HEK293T (cell line): ENCODE results near the gene EVA1B.

Experiments used
- CTCF ChIA-PET: fragments of 350-600 bp; formaldehyde crosslinking; extraction: SDS; loops from one replicate; lab custom pipeline; 2021; ENCODE audit warnings: antibody characterized with exemption, inconsistent platforms; lab: Yijun Ruan, JAX
- POLR2A ChIA-PET: fragments of 350-600 bp; formaldehyde crosslinking; extraction: SDS; loops from one replicate; lab custom pipeline; 2020; ENCODE audit warnings: antibody characterized with exemption, inconsistent platforms; lab: Yijun Ruan, JAX
- DNase-seq: peaks from one replicate; pipeline ENCODE4 v3.0.0; 2012; ENCODE audit warnings: mixed read lengths; ENCODE audit errors: extremely low spot score
- ARNT ChIP-seq: fragments of 450-650 bp; IDR thresholded peaks from 2 replicates; pipeline ENCODE4 v1.6.1; 2017; ENCODE audit warnings: mild to moderate bottlenecking
- BHLHE40 ChIP-seq: fragments of 450-650 bp; IDR thresholded peaks from 2 replicates; pipeline ENCODE4 v1.6.1; 2016; ENCODE audit warnings: mild to moderate bottlenecking, moderate library complexity, borderline replicate concordance
- CTBP1 ChIP-seq: fragments of 450-650 bp; IDR thresholded peaks from 2 replicates; pipeline ENCODE4 v1.6.1; 2016; ENCODE audit warnings: borderline replicate concordance
- ELF4 ChIP-seq: fragments of 450-650 bp; IDR thresholded peaks from 2 replicates; pipeline ENCODE4 v1.6.1; 2017; ENCODE audit warnings: antibody characterized with exemption
- FOXA1 ChIP-seq: fragments of 450-650 bp; IDR thresholded peaks from 2 replicates; pipeline ENCODE4 v1.6.1; 2016; ENCODE audit warnings: mild to moderate bottlenecking
- FOXK2 ChIP-seq: fragments of 450-650 bp; IDR thresholded peaks from 2 replicates; pipeline ENCODE4 v1.6.1; 2016; ENCODE audit warnings: mild to moderate bottlenecking
- FOXM1 ChIP-seq: fragments of 450-650 bp; IDR thresholded peaks from 2 replicates; pipeline ENCODE4 v1.6.1; 2017; ENCODE audit warnings: mild to moderate bottlenecking, borderline replicate concordance
- HDGF ChIP-seq: fragments of 450-650 bp; IDR thresholded peaks from 2 replicates; pipeline ENCODE4 v1.6.1; 2017; ENCODE audit warnings: antibody characterized with exemption, borderline replicate concordance
- L3MBTL2 ChIP-seq: fragments of 450-650 bp; conservative IDR thresholded peaks from 2 replicates; pipeline ENCODE4 v1.6.1; 2016; ENCODE audit warnings: mild to moderate bottlenecking
- LEF1 ChIP-seq: fragments of 450-650 bp; IDR thresholded peaks from 2 replicates; pipeline ENCODE4 v1.6.1; 2017; ENCODE audit warnings: mild to moderate bottlenecking, borderline replicate concordance
- NFRKB ChIP-seq: fragments of 450-650 bp; IDR thresholded peaks from 2 replicates; pipeline ENCODE4 v1.6.1; 2016; ENCODE audit warnings: mild to moderate bottlenecking, moderate library complexity
- SP1 ChIP-seq: fragments of 450-650 bp; IDR thresholded peaks from 2 replicates; pipeline ENCODE4 v1.6.1; 2017
- SUZ12 ChIP-seq: fragments of 450-650 bp; IDR thresholded peaks from 2 replicates; pipeline ENCODE4 v1.6.1; 2016; ENCODE audit warnings: mild to moderate bottlenecking
- TARDBP ChIP-seq: fragments of 450-650 bp; IDR thresholded peaks from 2 replicates; pipeline ENCODE4 v1.6.1; 2016
- ZNF384 ChIP-seq: fragments of 450-650 bp; IDR thresholded peaks from 2 replicates; pipeline ENCODE4 v1.6.1; 2016
- TF ChIP-seq, protein P1 (sequence below): fragments of 450-650 bp; IDR thresholded peaks from 2 replicates; pipeline ENCODE4 v1.6.1; 2016

EVA1B gene

DNA sequence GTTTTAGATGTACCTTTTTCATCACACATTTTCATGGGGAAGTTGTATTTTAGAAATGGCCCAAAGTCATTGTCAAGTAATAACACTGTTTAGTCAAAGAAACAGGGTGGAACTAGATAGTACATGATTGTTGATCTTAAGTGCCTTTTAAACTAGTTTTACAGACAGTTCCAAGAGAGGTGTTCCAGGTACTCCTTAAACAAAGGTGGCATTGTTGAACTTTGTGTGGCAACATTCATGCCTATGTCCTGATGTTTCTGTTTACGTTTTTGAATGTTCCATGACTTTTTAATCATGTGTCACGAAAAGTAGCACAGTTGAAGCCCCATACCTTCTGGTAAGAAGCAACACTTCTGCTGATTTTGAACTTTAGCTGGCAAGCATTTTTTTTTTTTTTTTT is 26.4 kb downstream of the EVA1B start:
- TF ChIP-seq TARDBP: no peak
- TF ChIP-seq BHLHE40: no peak
- no peak for TF ChIP-seq FOXA1
- no peak for TF ChIP-seq SP1
- TF ChIP-seq HDGF: no peak
- TF ChIP-seq ELF4: no peak
- POLR2A ChIA-PET: no interaction called here
- CTCF ChIA-PET: no interaction called here
- DNase-seq: no peak

DNA sequence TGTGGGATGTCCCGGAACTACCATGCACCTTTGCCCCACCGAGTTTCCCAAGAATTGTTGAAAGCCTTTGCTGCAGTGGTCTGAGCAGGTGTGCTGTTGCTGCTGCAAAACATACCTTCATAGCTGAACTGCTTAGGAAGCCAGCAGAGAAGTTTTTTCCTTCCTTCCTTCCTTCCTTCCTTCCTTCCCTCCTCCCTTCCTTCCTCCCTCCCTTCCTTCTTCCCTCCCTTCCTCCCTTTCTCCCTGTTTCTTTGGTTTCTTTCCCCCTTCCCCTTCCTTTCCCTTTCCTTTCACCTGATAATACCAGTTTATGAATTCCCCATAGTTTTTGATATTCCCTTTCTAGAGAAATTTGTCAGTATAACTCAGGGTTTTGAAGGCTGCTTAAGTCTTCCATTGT is 28.1 kb downstream of the EVA1B start:
- ChIA-PET POLR2A (interaction anchor here (0.8 kb wide), 1 partner anchor 91 kb away, joined by 3 read pairs; no protein-coding TSS in a partner anchor), CTCF (interaction anchor here (1.1 kb wide), 1 partner anchor 10 kb away, joined by 3 read pairs; no protein-coding TSS in a partner anchor)
- DNase-seq: no peak
- no peak for TF ChIP-seq FOXM1
- TF ChIP-seq ELF4: no peak
- no peak for TF ChIP-seq L3MBTL2

DNA sequence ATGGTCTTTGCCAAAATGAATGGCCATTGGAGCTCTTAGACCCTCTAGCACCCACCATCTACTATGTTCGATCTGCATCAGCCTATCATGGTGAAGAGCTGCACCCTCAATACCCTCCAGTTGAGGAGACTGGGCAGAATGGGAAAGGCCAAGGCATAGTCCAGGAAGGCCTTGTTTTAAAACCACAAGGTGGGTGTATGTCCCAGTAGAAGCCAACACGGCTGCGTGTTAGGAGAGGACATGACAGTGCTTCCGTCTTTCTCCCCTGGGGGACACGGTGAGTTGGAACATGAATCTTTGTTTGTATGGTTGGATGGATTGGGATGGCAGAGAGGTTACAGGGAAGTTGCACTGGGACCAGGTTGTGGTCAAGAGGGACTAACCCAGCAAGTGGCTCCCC is 35.9 kb downstream of the EVA1B start:
- no peak for DNase-seq
- TF ChIP-seq NFRKB (no peak), SUZ12 (no peak), CTBP1 (no peak), FOXK2 (no peak), FOXA1 (no peak), L3MBTL2 (no peak), ZNF384 (no peak), ELF4 (no peak), ARNT (no peak), TARDBP (no peak), SP1 (no peak), FOXM1 (no peak), HDGF (no peak), BHLHE40 (no peak)
- TF ChIP-seq, protein P1, sequence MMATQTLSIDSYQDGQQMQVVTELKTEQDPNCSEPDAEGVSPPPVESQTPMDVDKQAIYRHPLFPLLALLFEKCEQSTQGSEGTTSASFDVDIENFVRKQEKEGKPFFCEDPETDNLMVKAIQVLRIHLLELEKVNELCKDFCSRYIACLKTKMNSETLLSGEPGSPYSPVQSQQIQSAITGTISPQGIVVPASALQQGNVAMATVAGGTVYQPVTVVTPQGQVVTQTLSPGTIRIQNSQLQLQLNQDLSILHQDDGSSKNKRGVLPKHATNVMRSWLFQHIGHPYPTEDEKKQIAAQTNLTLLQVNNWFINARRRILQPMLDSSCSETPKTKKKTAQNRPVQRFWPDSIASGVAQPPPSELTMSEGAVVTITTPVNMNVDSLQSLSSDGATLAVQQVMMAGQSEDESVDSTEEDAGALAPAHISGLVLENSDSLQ: no peak
- ChIA-PET POLR2A (interaction anchor here (1.3 kb wide), 1 partner anchor 63 kb away, joined by 4 read pairs; the partner anchor contains the start of gene THRAP3), CTCF (interaction anchor here (0.7 kb wide), 1 partner anchor 110 kb away, joined by 3 read pairs; no protein-coding TSS in a partner anchor)

DNA sequence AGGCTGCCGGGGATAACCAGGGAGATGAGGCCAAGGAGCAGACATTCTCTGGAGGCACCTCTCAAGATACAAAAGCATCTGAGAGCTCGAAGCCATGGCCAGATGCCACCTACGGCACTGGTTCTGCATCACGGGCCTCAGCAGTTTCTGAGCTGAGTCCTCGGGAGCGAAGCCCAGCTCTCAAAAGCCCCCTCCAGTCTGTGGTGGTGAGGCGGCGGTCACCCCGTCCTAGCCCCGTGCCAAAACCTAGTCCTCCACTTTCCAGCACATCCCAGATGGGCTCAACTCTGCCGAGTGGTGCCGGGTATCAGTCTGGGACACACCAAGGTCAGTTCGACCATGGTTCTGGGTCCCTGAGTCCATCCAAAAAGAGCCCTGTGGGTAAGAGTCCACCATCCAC is 36.6 kb downstream of the EVA1B start:
- POLR2A ChIA-PET: interaction anchor here (1.9 kb wide), 1 partner anchor 62 kb away, joined by 9 read pairs; the partner anchor contains the start of gene THRAP3
- no peak for TF ChIP-seq ELF4
- no peak for TF ChIP-seq ZNF384
- no peak for TF ChIP-seq SP1
- TF ChIP-seq HDGF: no peak
- TF ChIP-seq, protein P1: no peak
- TF ChIP-seq LEF1: no peak
- TF ChIP-seq SUZ12: no peak
- TF ChIP-seq FOXA1: no peak
- CTCF ChIA-PET: interaction anchor here (0.7 to 1.7 kb wide), 4 partner anchors 17 to 111 kb away, joined by 3 to 10 read pairs (median 4); no protein-coding TSS in a partner anchor
- no peak for DNase-seq

DNA sequence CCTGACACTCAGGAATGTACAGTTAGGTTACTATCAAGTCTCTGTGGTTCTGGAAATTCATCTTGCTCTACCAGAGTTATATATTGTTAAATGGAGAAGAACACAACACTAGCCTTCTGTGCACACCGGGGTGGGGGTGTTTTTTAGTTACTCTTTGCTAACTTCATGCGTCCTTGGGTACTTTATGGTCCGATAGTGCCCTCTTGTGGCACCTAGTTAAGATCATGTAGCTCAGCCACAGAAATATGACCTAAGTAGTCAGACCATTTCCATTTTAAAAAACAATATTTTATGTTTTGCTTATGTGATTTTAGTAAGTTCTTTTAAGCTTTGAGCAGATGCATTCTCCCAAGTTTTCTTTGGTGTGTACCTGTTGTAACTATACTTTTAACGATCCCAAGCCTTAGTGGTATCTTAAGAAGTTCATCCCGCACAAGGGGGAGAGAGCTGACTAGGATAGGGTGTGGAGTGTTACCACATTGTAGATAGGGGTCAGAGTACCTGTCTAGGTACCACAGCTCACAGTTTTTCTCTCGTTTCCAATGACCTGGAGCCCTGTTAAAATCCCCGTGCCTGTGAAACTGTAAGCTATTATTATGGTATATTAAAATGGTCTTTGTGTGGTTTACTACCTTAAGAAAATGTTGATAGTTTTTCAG is 37.9 kb downstream of the EVA1B start:
- TF ChIP-seq BHLHE40 (no peak), HDGF (no peak), SP1 (no peak), FOXA1 (no peak), SUZ12 (no peak), LEF1 (no peak), ZNF384 (no peak), L3MBTL2 (no peak), FOXM1 (no peak), ELF4 (no peak), FOXK2 (no peak)
- TF ChIP-seq, protein P1: no peak

DNA sequence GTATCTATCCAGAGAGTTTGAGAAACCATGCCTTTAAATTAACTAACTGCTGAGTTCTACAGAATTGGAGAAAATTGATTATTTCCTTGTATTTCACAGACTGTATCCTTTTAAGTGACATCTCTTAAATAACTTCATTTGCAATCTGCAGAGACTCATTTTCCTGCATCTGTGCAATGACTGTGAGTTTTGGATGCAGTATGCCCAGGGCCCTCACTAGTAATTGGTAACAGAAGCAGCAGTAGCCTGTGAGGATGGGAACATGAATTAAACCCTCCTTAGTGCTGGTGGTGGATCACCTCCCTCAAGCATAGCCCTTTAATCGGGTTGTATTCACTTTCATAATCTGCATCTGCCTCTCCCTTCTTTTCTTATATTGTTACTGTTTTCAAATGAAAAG is 38.9 kb downstream of the EVA1B start:
- CTCF ChIA-PET: no interaction called here
- DNase-seq: no peak
- POLR2A ChIA-PET: no interaction called here
- TF ChIP-seq ZNF384: no peak
- TF ChIP-seq NFRKB: no peak
- no peak for TF ChIP-seq SUZ12
- no peak for TF ChIP-seq L3MBTL2
- no peak for TF ChIP-seq HDGF
- no peak for TF ChIP-seq FOXA1
- no peak for TF ChIP-seq TARDBP
- no peak for TF ChIP-seq LEF1
- no peak for TF ChIP-seq BHLHE40
- no peak for TF ChIP-seq FOXM1
- TF ChIP-seq FOXK2: no peak
- TF ChIP-seq ARNT: no peak

More for the DNA sequence above, 37.9 kb downstream of the EVA1B start:
- peak; percentile 69 for DNase-seq
- ChIA-PET CTCF (interaction anchor here (0.6 to 1.7 kb wide), 15 partner anchors 8 to 1142 kb away, joined by 3 to 12 read pairs (median 4); partner anchors contain the start of genes THRAP3 and TRAPPC3), POLR2A (interaction anchor here (1.3 to 1.9 kb wide), 2 partner anchors 61 to 136 kb away, joined by 3 to 9 read pairs; partner anchors contain the start of gene THRAP3)
